ENCODE results near the gene PNMA5.
"Not testable (repeated sequence)": the region's sequence is repeated elsewhere in the genome, so short reads cannot be mapped to it uniquely, and the experiment has no call there.

The PNMA5 gene

GRCh38 chrX:153004780-153005179 is 10.9 kb upstream of the PNMA5 start:
- no peak overlapping the region for H3K4me3 ChIP-seq (ENCODE audit: low read depth, low read length)
- TF ChIP-seq CTCF (IDR thresholded peaks at IDR 0.05; ENCODE audit: insufficient read depth, low read depth, low read length, missing control alignments): no peak
- no peak for DNase-seq (ENCODE audit: low read depth)

DNA sequence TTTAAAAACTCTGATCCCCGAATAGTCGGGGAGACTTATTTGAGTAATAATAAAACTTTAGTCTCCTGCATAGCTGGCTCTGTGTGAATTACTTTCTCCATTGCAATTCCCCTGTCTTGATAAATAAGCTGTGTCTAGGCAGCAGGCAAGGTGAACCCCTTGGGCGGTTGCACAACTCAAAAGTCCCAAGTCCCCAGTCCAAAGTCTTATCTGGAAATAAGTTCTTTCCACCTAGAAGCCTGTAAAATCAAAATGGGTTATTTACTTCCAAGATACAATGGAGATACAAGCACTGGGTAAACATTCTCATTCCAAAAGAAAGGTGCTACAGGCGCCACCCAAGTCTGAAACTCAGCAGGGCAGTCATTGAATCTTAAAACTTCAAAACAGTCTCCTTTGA is 10.1 kb upstream of the PNMA5 start:
- TF ChIP-seq CTCF (IDR thresholded peaks at IDR 0.05; ENCODE audit: insufficient read depth, low read depth, low read length, missing control alignments): no peak
- H3K4me3 ChIP-seq (ENCODE audit: low read depth, low read length): no peak overlapping the region
- no peak for DNase-seq (ENCODE audit: low read depth)

- DNase-seq (ENCODE audit: low read depth); H3K4me3 ChIP-seq (ENCODE audit: low read depth, low read length): not testable (repeated sequence)
Measured at GRCh38 chrX:153002182-153002581, 8.3 kb upstream of the PNMA5 start.

DNA sequence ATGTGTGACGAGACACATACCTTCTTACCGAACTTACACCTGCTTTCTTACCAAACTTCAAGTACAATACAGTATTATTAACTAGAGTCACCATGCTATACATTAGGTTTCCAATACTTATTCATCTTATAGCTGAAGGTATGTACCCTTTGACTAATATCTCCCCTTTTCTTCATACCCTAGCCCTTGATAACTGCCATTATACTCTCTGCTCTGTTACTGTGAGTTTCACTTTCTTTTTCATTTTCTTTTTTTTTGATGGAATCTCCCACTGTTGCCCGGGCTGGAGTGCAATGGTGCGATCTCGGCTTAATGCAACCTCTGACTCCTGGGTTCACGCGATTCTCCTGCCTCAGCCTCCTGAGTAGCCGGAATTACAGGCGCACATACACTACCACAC is 3.4 kb upstream of the PNMA5 start:
- no peak for DNase-seq (ENCODE audit: low read depth)
- TF ChIP-seq CTCF (IDR thresholded peaks at IDR 0.05; ENCODE audit: insufficient read depth, low read depth, low read length, missing control alignments): no peak
- H3K4me3 ChIP-seq (ENCODE audit: low read depth, low read length): no peak overlapping the region

GRCh38 chrX:152992115-152992514 is 1.8 kb downstream of the PNMA5 start:
- TF ChIP-seq CTCF (IDR thresholded peaks at IDR 0.05; ENCODE audit: insufficient read depth, low read depth, low read length, missing control alignments): no peak
- H3K4me3 ChIP-seq (ENCODE audit: low read depth, low read length): no peak overlapping the region
- no peak for DNase-seq (ENCODE audit: low read depth)

DNA sequence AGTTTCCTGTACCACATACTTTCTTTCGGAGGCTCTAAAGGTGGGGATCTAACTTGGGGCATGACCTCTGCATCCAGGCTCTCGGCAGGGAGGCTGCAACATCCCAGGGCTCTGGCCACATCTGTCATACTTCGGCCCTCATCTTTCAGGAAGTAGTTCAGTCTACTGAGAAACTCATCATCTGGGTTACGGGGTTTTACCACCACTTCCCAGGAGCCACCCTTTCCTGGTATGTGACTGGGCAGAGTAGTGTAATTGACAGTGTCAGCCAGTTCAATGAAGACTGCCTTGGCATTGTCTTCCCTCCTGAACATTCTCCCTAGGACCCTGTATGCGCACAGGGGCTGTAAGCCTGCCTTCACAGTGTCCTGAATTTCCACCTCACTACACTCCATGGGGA is 2.8 kb downstream of the PNMA5 start:
- no peak overlapping the region for H3K4me3 ChIP-seq (ENCODE audit: low read depth, low read length)
- DNase-seq (ENCODE audit: low read depth): no peak
- TF ChIP-seq CTCF (IDR thresholded peaks at IDR 0.05; ENCODE audit: insufficient read depth, low read depth, low read length, missing control alignments): no peak

DNA sequence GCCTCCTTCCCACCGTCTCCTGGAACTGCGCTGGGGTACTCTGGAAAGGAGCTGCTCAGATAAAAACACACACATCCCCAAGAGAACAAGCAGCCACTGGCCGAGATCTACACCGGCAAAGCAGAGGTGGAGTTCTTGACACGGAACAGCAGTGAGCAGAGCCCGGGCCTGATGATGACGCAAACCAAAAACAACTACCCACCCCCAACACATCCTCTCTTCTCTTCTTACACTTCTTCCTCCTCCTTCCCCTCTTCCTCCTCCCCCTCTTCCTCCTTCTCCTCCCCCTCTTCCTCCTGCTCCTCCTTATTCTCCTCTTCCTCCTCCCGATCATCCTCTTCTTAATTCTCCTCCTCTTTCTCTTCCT is 4.6 kb downstream of the PNMA5 start:
- peak; percentile 21 for DNase-seq (ENCODE audit: low read depth)
- TF ChIP-seq CTCF (IDR thresholded peaks at IDR 0.05; ENCODE audit: insufficient read depth, low read depth, low read length, missing control alignments): no peak
- H3K4me3 ChIP-seq (ENCODE audit: low read depth, low read length): no peak overlapping the region

All from GM12865 (cell line).